Upper lobe of left lung (tissue), 6 donors: ENCODE data around the gene LTBR. TPM values are rescaled to one million over a fixed set of nuclear protein-coding genes. Genes with fewer than 3 reads are reported as not detected.
A peak's percentile ranks its signal among the peaks of the same experiment; 100 is the strongest.

Experiments used
- ATAC-seq, 2 donors: fragments of 200-7000 bp; cut with Tn5 transposase; one replicate each; pipeline ENCODE4 v1.9.1; 2022; ENCODE audit warnings: mild to moderate bottlenecking in 2 of 2, moderate library complexity in 2 of 2; ENCODE audit not compliant: low FRiP score in 2 of 2
- DNase-seq, 2 donors: peaks; one replicate each; pipeline ENCODE4 v3.0.0-alpha.2; 2019 to 2020
- H3K27ac ChIP-seq, 4 donors: fragments of 200-600 bp; sonication (generic); one replicate each; pipeline ENCODE4 v1.5.1; 2016 to 2019
- H3K27me3 ChIP-seq, 4 donors: fragments of 200-600 bp; sonication (generic); one replicate each; pipeline ENCODE4 v1.5.1; 2017 to 2019
- H3K36me3 ChIP-seq, 4 donors: fragments of 200-600 bp; sonication (generic); one replicate each; pipeline ENCODE4 v1.5.1; 2016 to 2019
- H3K4me1 ChIP-seq, 4 donors: fragments of 200-600 bp; sonication (generic); one replicate each; pipeline ENCODE4 v1.5.1; 2018 to 2019
- H3K4me3 ChIP-seq, 4 donors: fragments of 200-600 bp; sonication (generic); one replicate each; pipeline ENCODE4 v1.5.1; 2017 to 2019; ENCODE audit warnings: mild to moderate bottlenecking in 2 of 4, moderate library complexity in 1 of 4
- H3K9me3 ChIP-seq, 4 donors: fragments of 200-600 bp; sonication (generic); one replicate each; pipeline ENCODE4 v1.5.1; 2018 to 2019
- CTCF ChIP-seq, 6 experiments: fragments of 450-650 bp in 4 of 6; fragments of 200-600 bp in 2 of 6; sonication (generic) in 2 of 6; IDR thresholded peaks; one replicate each; pipeline ENCODE4 v1.5.1; 2016 to 2019; ENCODE audit warnings: antibody characterized with exemption in 6 of 6
- EP300 ChIP-seq, 4 donors: sonication (generic); formaldehyde crosslinking; IDR thresholded peaks; one replicate each; pipeline ENCODE4 v1.5.1; 2017; ENCODE audit warnings: antibody characterized with exemption in 4 of 4, control low read depth in 2 of 4
- POLR2A ChIP-seq, 4 donors: fragments of 450-650 bp; IDR thresholded peaks; one replicate each; pipeline ENCODE4 v1.5.1; 2016 to 2017; ENCODE audit warnings: antibody characterized with exemption in 4 of 4, mild to moderate bottlenecking in 2 of 4
- POLR2AphosphoS5 ChIP-seq, 2 donors: sonication (generic); formaldehyde crosslinking; IDR thresholded peaks; one replicate each; pipeline ENCODE4 v1.5.1; 2017; ENCODE audit warnings: antibody characterized with exemption in 2 of 2
- WGBS, 2 donors: methylation state at CpG; one replicate each; pipeline ENCODE4 v1.1.5; 2017 to 2018; 5-methylcytosine and 5-hydroxymethylcytosine counted together
- total RNA-seq, 6 donors: library from RNA; depleted of rRNA in 4 of 6; stranded (reverse); fragments of >200 nt in 4 of 6; gene quantifications; one replicate each; pipeline versions ENCODE4 v1.1.0 to v1.2.1, GENCODE V29; 2016 to 2021
- donor health status: DM: no; HTN: no; CAD: no; lungs with moderate emphysema.
- donor health status: DM: no; HTN: yes; CAD: no; lungs with severe emphysema.

LTBR gene
- total RNA-seq, 6 donors from 2014 or later: 84.9 to 207 (median 150) TPM

GRCh38 chr12:6390084-6390799 lies 6.3 kb downstream of the LTBR start:
- Histone ChIP-seq H3K36me3 (peaks cover 0 to 68% (median 41%) of the 10 kb centered on the region in 4 donors), H3K27ac (peak overlapping the region in 2 of 4 donors; percentile 10 to 11), H3K4me3 (no peak overlapping the region), H3K9me3 (no peaks in the 10 kb centered on the region), H3K27me3 (no peaks in the 10 kb centered on the region), H3K4me1 (peaks cover 24 to 57% (median 30%) of the 10 kb centered on the region in 4 donors)
- TF ChIP-seq POLR2AphosphoS5 (IDR thresholded peaks at IDR 0.05) (no peak), POLR2A (IDR thresholded peaks at IDR 0.05) (no peak), CTCF (IDR thresholded peaks at IDR 0.05) (no peak), EP300 (IDR thresholded peaks at IDR 0.05) (no peak)
- DNase-seq (no peak), ATAC-seq (no peak)
- 83 to 88% methylated on average over 14 to 15 of the region's 15 CpGs for WGBS, 2 donors

GRCh38 chr12:6391013-6391412 lies 7.1 kb downstream of the LTBR start:
- Histone ChIP-seq H3K4me1 (peaks cover 19 to 49% (median 25%) of the 10 kb centered on the region in 4 donors), H3K9me3 (no peaks in the 10 kb centered on the region), H3K4me3 (no peak overlapping the region), H3K36me3 (peaks cover 0 to 65% (median 40%) of the 10 kb centered on the region in 4 donors), H3K27me3 (no peaks in the 10 kb centered on the region), H3K27ac (peak overlapping the region in 1 of 4 donors; percentile 23)
- DNase-seq: no peak
- ATAC-seq: peak in 1 of 2 donors; percentile 7
- WGBS, 2 donors: 90 to 91% methylated on average over 15 to 16 of the region's 17 CpGs
- no peak for TF ChIP-seq POLR2AphosphoS5 (IDR thresholded peaks at IDR 0.05)
- no peak for TF ChIP-seq CTCF (IDR thresholded peaks at IDR 0.05)
- TF ChIP-seq POLR2A (IDR thresholded peaks at IDR 0.05): no peak
- no peak for TF ChIP-seq EP300 (IDR thresholded peaks at IDR 0.05)

- TF ChIP-seq POLR2A (IDR thresholded peaks at IDR 0.05) (peak in 2 of 4 donors; percentile 12 to 23), POLR2AphosphoS5 (IDR thresholded peaks at IDR 0.05) (no peak), EP300 (IDR thresholded peaks at IDR 0.05) (no peak)
- no peaks in the 10 kb centered on the region for H3K27me3 ChIP-seq
- H3K36me3 ChIP-seq: peaks cover 0 to 50% (median 33%) of the 10 kb centered on the region in 4 donors
- peak in 1 of 2 donors; percentile 83 for DNase-seq
- ATAC-seq: peak; percentile 48 to 77
- no peaks in the 10 kb centered on the region for H3K9me3 ChIP-seq
- H3K4me3 ChIP-seq: no peak overlapping the region
- 20 to 26% methylated on average over 6 of the region's 6 CpGs for WGBS, 2 donors
- peaks cover 11 to 35% (median 18%) of the 10 kb centered on the region in 4 donors for H3K4me1 ChIP-seq
- peak overlapping the region in 3 of 4 donors; percentile 50 to 67 (median 59) for H3K27ac ChIP-seq
These were observed 8.5 kb downstream of the LTBR start for GRCh38 chr12:6392504-6392903.

- peaks cover 11 to 29% (median 15%) of the 10 kb centered on the region in 4 donors for H3K4me1 ChIP-seq
- H3K36me3 ChIP-seq: peaks cover 0 to 44% (median 28%) of the 10 kb centered on the region in 4 donors
- ATAC-seq (no peak), DNase-seq (no peak)
- TF ChIP-seq CTCF (IDR thresholded peaks at IDR 0.05) (no peak), EP300 (IDR thresholded peaks at IDR 0.05) (no peak), POLR2AphosphoS5 (IDR thresholded peaks at IDR 0.05) (no peak), POLR2A (IDR thresholded peaks at IDR 0.05) (no peak)
- H3K4me3 ChIP-seq: no peak overlapping the region
- H3K9me3 ChIP-seq: no peaks in the 10 kb centered on the region
- H3K27me3 ChIP-seq: no peaks in the 10 kb centered on the region
- 85 to 86% methylated on average over 5 to 7 of the region's 7 CpGs for WGBS, 2 donors
- peak overlapping the region in 1 of 4 donors; percentile 50 for H3K27ac ChIP-seq
These were observed 9.1 kb downstream of the LTBR start for GRCh38 chr12:6393109-6393508.

GRCh38 chr12:6394398-6394797 lies 10.4 kb downstream of the LTBR start:
- Histone ChIP-seq H3K4me3 (no peak overlapping the region), H3K9me3 (no peaks in the 10 kb centered on the region), H3K4me1 (peaks cover 11 to 26% (median 15%) of the 10 kb centered on the region in 4 donors), H3K36me3 (peaks cover 0 to 31% (median 18%) of the 10 kb centered on the region in 4 donors), H3K27ac (peak overlapping the region in 1 of 4 donors; percentile 8), H3K27me3 (no peaks in the 10 kb centered on the region)
- TF ChIP-seq POLR2AphosphoS5 (IDR thresholded peaks at IDR 0.05) (no peak), POLR2A (IDR thresholded peaks at IDR 0.05) (no peak), EP300 (IDR thresholded peaks at IDR 0.05) (no peak), CTCF (IDR thresholded peaks at IDR 0.05) (no peak)
- 82 to 85% methylated on average over 6 to 8 of the region's 8 CpGs for WGBS, 2 donors
- DNase-seq (no peak), ATAC-seq (peak in 1 of 2 donors; percentile 74)
